Right renal pelvis (tissue), 4 donors: ENCODE measurements around the gene H2AZ1. TPM values are rescaled to one million over a fixed set of nuclear protein-coding genes. Genes with fewer than 3 reads are reported as not detected.

Source experiments
- DNase-seq, 4 donors: peaks; one replicate each; pipeline ENCODE4 v3.0.0-alpha.2; 2013; ENCODE audit warnings: low read depth in 4 of 4, low spot score in 3 of 4, missing footprints in 1 of 4
- polyA plus RNA-seq, 4 donors: library from polyadenylated mRNA; unstranded; fragments of 120-200 nt; gene quantifications; one replicate each; pipeline ENCODE4 v1.2.1, GENCODE V29; 2013; ENCODE audit not compliant: insufficient read length in 4 of 4

The H2AZ1 gene
- polyA plus RNA-seq, 4 donors: 372 to 423 (median 387) TPM

DNA sequence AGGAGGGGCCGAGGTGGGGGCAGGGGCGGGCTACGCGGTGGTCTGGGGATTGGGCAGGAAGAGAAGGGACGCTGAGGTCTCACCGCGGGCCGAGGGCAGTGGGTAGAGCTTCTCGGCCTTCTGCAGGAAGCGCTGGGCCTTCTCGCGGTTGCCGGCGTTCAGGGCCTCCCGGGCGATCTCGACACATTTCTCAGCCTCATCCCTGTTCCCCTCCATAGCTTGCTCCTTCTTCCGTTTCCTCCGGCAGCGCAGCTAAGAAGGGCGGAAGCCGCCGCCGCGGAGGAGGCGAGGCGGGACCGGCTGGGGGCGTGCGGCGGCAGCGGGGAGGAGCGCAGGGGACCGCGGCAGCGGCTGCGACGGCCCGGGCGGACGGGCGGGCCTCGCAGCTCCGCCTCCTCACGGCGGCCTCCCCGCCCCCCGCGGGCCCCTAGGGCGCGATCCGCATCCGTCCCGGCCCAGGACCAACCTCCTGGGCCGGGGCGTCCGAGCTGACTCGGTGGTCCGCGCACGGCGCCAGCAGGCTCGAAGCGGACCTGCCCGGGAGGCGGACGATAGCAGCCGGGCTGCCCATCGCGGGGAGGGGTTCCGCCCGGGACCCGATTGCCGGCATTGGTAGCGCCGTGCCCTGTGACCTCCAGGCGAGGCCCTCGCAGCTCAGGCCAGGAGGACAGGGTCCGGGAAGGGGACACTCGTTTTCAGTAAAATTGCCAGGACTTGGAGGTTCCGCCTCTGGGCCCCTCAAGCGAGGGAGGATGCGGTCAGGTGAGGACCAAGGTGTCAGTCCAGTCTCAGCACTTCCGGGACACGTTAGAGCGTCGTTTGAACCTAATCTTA lies 3.5 kb downstream of the H2AZ1 start, which contains the start of gene DNAJB14:
Gene DNAJB14 (minus strand): TSS at position 263 of the 834 bp plus-strand sequence. CDS start 47 bp downstream, at position 216.
- peak; percentile 44 to 58 (median 54) for DNase-seq

- DNase-seq: peak in 3 of 4 donors; percentile 14 to 35 (median 16)
Observed at GRCh38 chr4:99945718-99946355, 4.2 kb downstream of the H2AZ1 start.

GRCh38 chr4:99943904-99944437 lies 6.1 kb downstream of the H2AZ1 start:
- DNase-seq: no peak

GRCh38 chr4:99938243-99938753 lies 11.8 kb downstream of the H2AZ1 start:
- no peak for DNase-seq

DNA sequence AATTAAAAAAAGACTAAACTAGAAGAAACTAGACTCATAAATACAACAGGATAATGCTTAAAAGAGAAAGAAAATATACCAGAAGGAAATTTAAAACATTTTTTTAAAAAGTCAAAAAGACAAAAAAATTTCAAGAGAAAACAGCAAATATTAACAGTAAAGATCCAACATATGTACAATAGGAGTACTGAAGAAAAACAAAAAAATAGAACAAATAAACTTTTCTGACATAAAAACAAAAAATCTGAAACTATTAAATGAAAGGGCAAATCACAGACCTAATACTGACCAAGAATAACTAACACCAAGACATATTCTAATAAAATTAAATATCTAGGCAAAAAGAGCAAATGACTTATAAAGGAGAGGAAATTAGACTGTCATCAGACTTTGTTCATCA lies 15.2 kb downstream of the H2AZ1 start:
- DNase-seq: no peak

DNA sequence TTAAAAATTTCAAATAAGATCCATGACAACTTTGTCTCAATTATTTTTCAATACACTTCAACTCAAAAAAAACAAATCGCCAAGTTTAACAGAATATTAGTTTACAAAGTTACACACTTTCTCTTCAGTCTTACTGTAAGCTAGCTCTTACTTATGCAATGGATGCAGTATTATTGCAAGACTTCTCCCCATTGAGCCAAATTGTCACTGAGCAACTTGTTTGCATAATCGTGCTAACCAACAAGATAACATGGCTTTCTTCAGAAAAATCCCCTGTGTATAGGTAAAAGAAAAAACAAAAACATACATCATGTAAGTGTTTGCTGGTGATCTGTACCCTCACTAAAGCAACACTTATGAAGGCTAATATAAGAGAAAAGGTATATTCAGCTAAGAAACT lies 22.5 kb downstream of the H2AZ1 start:
- DNase-seq: no peak

DNA sequence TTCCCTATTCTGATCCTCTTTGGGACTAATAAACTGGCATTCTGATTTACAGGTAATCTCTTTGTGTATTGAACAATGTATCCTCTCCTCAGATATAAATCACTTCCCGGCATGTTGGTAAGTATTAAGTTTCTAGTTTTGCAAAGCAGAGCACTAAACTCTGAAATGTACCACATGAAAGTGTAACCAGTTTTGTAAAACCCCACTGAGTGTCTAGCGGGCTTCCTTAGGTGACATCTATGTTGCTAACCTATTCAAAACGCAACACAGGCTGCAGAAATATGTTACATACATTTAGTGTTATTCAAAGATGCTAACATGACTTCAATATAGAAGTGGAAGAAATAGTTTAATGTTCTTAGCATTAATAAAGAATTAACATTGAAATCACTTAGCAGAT lies 28.9 kb downstream of the H2AZ1 start:
- no peak for DNase-seq

- DNase-seq: no peak
Observed at GRCh38 chr4:99918656-99919055, 31.4 kb downstream of the H2AZ1 start.

- no peak for DNase-seq
Observed at GRCh38 chr4:99917575-99917974, 32.5 kb downstream of the H2AZ1 start.

DNA sequence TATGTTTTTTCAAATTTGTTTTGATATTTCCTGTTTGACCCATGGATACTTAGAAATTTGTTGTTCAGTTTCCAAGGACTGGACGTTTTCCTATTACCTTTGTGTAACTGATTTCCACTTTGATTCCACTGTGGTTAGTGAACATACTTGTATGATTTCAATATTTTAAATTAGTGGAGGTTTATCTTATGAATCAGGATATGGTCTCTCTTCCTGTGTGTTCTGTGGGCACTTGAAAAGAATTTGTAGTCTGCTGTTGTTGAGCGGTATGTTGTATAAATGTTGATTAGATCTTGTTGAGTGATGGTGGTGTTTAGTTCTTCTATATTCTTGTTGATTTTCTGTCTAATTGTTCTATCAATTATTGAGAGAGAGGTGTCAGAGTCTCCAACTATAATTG lies 34.6 kb downstream of the H2AZ1 start:
- no peak for DNase-seq

Other genes starting within 250 kb of the H2AZ1 start
- gene DAPP1, start 133.4 kb downstream of the H2AZ1 start, polyA plus RNA-seq: 1 to 10 TPM in 2 of 4 donors, under 1 TPM in 2; 0.88 to 1.9 (median 1.1) TPM
- gene LAMTOR3, start 55.8 kb downstream of the H2AZ1 start, polyA plus RNA-seq: 100 to 1,000 TPM in 3 of 4 donors, 10 to 100 TPM in 1; 98.1 to 133 (median 123) TPM
- gene DNAJB14, start 3.7 kb downstream of the H2AZ1 start, polyA plus RNA-seq: 10 to 100 TPM; 32.1 to 45.0 (median 41.9) TPM
- gene DDIT4L, start 240.2 kb upstream of the H2AZ1 start, polyA plus RNA-seq: 1 to 10 TPM; 2.1 to 3.2 (median 2.5) TPM